ENCODE measurements around the gene DPYSL5. TPM values are rescaled to one million over a fixed set of nuclear protein-coding genes. Genes with fewer than 3 reads are reported as not detected.

Gene DPYSL5
- total and polyA plus RNA-seq, 2 donors (not counting 1 experiment from before 2014, with no cell fraction given), result not detected

DNA sequence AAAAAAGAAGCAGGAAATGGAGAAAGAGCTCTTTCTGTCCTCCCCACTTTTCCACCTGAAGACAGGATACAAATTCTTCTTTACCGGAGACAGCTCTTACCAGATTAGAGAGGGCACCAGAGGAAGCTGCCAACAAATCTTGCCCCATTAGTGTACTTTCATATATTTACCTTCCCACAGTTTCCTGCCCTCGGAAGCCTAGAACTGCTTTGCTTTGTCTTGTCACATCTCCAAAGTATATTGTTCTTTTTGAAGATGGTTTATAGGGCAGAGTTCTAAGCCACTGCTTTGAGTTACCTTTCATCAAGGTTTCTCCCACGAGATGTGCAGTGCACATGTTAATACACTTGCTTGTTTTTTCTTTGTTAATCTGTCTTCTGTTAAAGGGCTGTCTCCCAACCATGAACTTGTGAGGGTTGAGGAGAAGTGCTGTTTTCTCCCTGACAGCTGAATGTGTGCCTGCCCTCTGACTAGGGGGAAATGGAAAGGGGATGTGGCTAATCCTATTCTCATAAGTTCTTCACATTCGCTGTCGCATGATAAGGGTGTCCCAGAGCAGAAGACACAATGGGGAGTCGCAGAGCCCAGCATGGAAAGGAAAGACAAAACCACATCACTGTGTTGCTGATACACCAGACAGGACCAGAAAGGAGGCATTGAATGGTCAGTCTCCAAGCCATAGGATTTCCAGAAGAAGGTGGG, 37.9 kb upstream of the DPYSL5 start:
- no peak for DNase-seq (ENCODE audit: low read depth in 2 of 2)
- TF ChIP-seq, protein P1, sequence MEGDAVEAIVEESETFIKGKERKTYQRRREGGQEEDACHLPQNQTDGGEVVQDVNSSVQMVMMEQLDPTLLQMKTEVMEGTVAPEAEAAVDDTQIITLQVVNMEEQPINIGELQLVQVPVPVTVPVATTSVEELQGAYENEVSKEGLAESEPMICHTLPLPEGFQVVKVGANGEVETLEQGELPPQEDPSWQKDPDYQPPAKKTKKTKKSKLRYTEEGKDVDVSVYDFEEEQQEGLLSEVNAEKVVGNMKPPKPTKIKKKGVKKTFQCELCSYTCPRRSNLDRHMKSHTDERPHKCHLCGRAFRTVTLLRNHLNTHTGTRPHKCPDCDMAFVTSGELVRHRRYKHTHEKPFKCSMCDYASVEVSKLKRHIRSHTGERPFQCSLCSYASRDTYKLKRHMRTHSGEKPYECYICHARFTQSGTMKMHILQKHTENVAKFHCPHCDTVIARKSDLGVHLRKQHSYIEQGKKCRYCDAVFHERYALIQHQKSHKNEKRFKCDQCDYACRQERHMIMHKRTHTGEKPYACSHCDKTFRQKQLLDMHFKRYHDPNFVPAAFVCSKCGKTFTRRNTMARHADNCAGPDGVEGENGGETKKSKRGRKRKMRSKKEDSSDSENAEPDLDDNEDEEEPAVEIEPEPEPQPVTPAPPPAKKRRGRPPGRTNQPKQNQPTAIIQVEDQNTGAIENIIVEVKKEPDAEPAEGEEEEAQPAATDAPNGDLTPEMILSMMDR (conservative IDR thresholded peaks at IDR 0.05 in 1 of 2, IDR thresholded peaks at IDR 0.05 in 1 of 2; ENCODE audit: low read depth in 1 of 2, low read length in 2 of 2), result no peak
- no peak for TF ChIP-seq EZH2 (IDR thresholded peaks at IDR 0.05; ENCODE audit: low read length, missing control alignments)
- Histone ChIP-seq H3K27ac (ENCODE audit: insufficient read depth, low read length) (no peak overlapping the region), H2AFZ (ENCODE audit: low read length) (no peak overlapping the region), H4K20me1 (ENCODE audit: control insufficient read depth, extremely low read depth, insufficient read depth, low read length) (no peaks in the 10 kb centered on the region), H3K27me3 (ENCODE audit: control insufficient read depth, insufficient read depth, low read length) (peaks cover 3% of the 10 kb centered on the region), H3K36me3 (ENCODE audit: control insufficient read depth, insufficient read depth, low read length) (no peaks in the 10 kb centered on the region), H3K9me3 (ENCODE audit: control insufficient read depth, insufficient read depth, low read depth, low read length) (no peaks in the 10 kb centered on the region), H3K4me2 (ENCODE audit: extremely low read depth, insufficient read depth, low read length) (no peak overlapping the region), H3K79me2 (ENCODE audit: control insufficient read depth, insufficient read depth, low read length) (no peaks in the 10 kb centered on the region), H3K9ac (ENCODE audit: insufficient read depth, low read length) (no peak overlapping the region), H3K4me1 (ENCODE audit: control insufficient read depth, extremely low read depth, insufficient read depth, low read length) (no peaks in the 10 kb centered on the region), H3K4me3 (replicated peaks in 1 of 4; ENCODE audit: control extremely low read depth in 1 of 4, insufficient read depth in 1 of 4, low read depth in 3 of 4, low read length in 4 of 4) (no peak overlapping the region)

GRCh38 chr2:26811261-26811660, 36.7 kb upstream of the DPYSL5 start:
- Histone ChIP-seq H3K4me1 (ENCODE audit: control insufficient read depth, extremely low read depth, insufficient read depth, low read length) (no peaks in the 10 kb centered on the region), H4K20me1 (ENCODE audit: control insufficient read depth, extremely low read depth, insufficient read depth, low read length) (no peaks in the 10 kb centered on the region), H3K9me3 (ENCODE audit: control insufficient read depth, insufficient read depth, low read depth, low read length) (no peaks in the 10 kb centered on the region), H3K4me3 (replicated peaks in 1 of 4; ENCODE audit: control extremely low read depth in 1 of 4, insufficient read depth in 1 of 4, low read depth in 3 of 4, low read length in 4 of 4) (no peak overlapping the region), H3K36me3 (ENCODE audit: control insufficient read depth, insufficient read depth, low read length) (no peaks in the 10 kb centered on the region), H2AFZ (ENCODE audit: low read length) (no peak overlapping the region), H3K4me2 (ENCODE audit: extremely low read depth, insufficient read depth, low read length) (no peak overlapping the region), H3K27ac (ENCODE audit: insufficient read depth, low read length) (no peak overlapping the region), H3K79me2 (ENCODE audit: control insufficient read depth, insufficient read depth, low read length) (no peaks in the 10 kb centered on the region), H3K9ac (ENCODE audit: insufficient read depth, low read length) (no peak overlapping the region), H3K27me3 (ENCODE audit: control insufficient read depth, insufficient read depth, low read length) (peaks cover 3% of the 10 kb centered on the region)
- no peak for DNase-seq (ENCODE audit: low read depth in 2 of 2)
- TF ChIP-seq EZH2 (IDR thresholded peaks at IDR 0.05; ENCODE audit: low read length, missing control alignments), result no peak
- TF ChIP-seq, protein P1 (conservative IDR thresholded peaks at IDR 0.05 in 1 of 2, IDR thresholded peaks at IDR 0.05 in 1 of 2; ENCODE audit: low read depth in 1 of 2, low read length in 2 of 2), result no peak

DNA sequence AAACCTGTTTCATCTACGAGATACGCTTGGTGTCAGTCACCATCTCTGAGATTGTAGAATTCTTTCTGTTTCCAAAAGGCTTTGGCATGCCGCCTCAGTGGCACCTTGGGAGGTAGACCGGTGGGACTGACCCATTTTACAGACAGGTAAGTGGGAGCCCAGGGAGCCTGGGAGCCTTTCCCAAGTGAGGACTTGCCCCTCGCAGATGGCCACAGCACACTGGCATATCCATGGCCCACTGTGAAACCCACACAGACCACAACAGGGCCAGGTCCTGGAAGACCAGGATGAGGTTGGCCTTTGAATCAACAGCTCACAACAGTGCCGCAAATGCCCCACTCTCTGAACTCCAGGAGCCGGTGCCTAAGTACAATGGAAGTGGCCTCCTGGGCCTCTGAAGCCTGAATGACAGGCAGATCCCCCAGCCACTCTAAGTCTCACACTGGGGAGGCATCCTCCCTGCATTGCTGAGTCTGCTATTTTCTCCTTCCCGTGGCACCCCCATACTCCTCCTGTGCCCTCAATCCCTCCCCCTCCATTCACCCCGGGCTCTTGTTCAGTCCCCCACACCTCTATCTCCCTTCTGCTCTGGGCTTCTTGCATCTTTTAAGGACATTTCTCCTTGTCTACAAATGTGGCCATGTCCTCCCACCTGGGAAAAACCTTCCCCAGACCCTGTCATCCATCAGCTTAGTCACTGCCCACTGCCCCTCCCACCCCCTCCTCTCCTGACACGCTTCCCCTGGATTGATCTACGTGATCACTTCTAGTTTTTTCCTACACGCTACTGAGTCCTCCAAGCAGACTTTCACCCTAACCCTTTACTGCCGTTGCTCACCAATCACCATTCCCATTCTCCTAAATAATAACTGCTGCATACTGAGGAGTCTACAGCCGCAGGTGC, 35.9 kb upstream of the DPYSL5 start:
- Histone ChIP-seq H3K27me3 (ENCODE audit: control insufficient read depth, insufficient read depth, low read length) (peaks cover 6% of the 10 kb centered on the region), H3K36me3 (ENCODE audit: control insufficient read depth, insufficient read depth, low read length) (no peaks in the 10 kb centered on the region), H3K79me2 (ENCODE audit: control insufficient read depth, insufficient read depth, low read length) (no peaks in the 10 kb centered on the region), H3K27ac (ENCODE audit: insufficient read depth, low read length) (no peak overlapping the region), H3K4me3 (replicated peaks in 1 of 4; ENCODE audit: control extremely low read depth in 1 of 4, insufficient read depth in 1 of 4, low read depth in 3 of 4, low read length in 4 of 4) (no peak overlapping the region), H3K9me3 (ENCODE audit: control insufficient read depth, insufficient read depth, low read depth, low read length) (no peaks in the 10 kb centered on the region), H4K20me1 (ENCODE audit: control insufficient read depth, extremely low read depth, insufficient read depth, low read length) (no peaks in the 10 kb centered on the region), H3K9ac (ENCODE audit: insufficient read depth, low read length) (no peak overlapping the region), H3K4me2 (ENCODE audit: extremely low read depth, insufficient read depth, low read length) (no peak overlapping the region), H3K4me1 (ENCODE audit: control insufficient read depth, extremely low read depth, insufficient read depth, low read length) (no peaks in the 10 kb centered on the region), H2AFZ (ENCODE audit: low read length) (no peak overlapping the region)
- DNase-seq (ENCODE audit: low read depth in 2 of 2), result no peak
- TF ChIP-seq, protein P1 (conservative IDR thresholded peaks at IDR 0.05 in 1 of 2, IDR thresholded peaks at IDR 0.05 in 1 of 2; ENCODE audit: low read depth in 1 of 2, low read length in 2 of 2), result no peak
